Colonic mucosa (tissue), 4 donors: ENCODE data around the gene ATF7. TPM values are rescaled to one million over a fixed set of nuclear protein-coding genes. Genes with fewer than 3 reads are reported as not detected.
A peak's percentile ranks its signal among the peaks of the same experiment; 100 is the strongest.

Experiments
- DNase-seq: peaks from one replicate; pipeline ENCODE4 v3.0.0-alpha.2; 2020
- H3K27ac ChIP-seq: fragments of 200-600 bp; one replicate; pipeline ENCODE4 v1.8.0; 2021
- H3K27me3 ChIP-seq: fragments of 200-600 bp; one replicate; pipeline ENCODE4 v1.8.0; 2021
- H3K36me3 ChIP-seq: fragments of 200-600 bp; one replicate; pipeline ENCODE4 v1.8.0; 2021
- H3K4me1 ChIP-seq: fragments of 200-600 bp; one replicate; pipeline ENCODE4 v1.8.0; 2021; ENCODE audit warnings: mild to moderate bottlenecking
- H3K4me3 ChIP-seq: fragments of 200-600 bp; one replicate; pipeline ENCODE4 v1.8.0; 2021
- H3K9ac ChIP-seq, 2 donors: one replicate each; pipeline ENCODE4 v1.7.0; 2013; ENCODE audit warnings: control low read depth in 2 of 2, low read depth in 2 of 2, low read length in 2 of 2
- H3K9me3 ChIP-seq: fragments of 200-600 bp; one replicate; pipeline ENCODE4 v1.8.0; 2021
- CTCF ChIP-seq: fragments of 200-600 bp; IDR thresholded peaks from one replicate; pipeline ENCODE4 v1.8.0; 2022; ENCODE audit warnings: antibody characterized with exemption, mild to moderate bottlenecking
- intact Hi-C: fragments of 100-400 bp; cut with DNase I; formaldehyde crosslinking; loops from one replicate; pipeline ENCODE4 v1.14.1; 2022
- total RNA-seq, 2 donors: library from RNA; stranded (reverse); fragmentation: NEBNext Ultra II Directional in 1 of 2; extraction: Animal tissue kit (Norgen Biotek cat#: 25700) in 1 of 2; gene quantifications; one replicate each; pipeline ENCODE4 v1.2.1, GENCODE V29; 2021
- donor health status: healthy.
- donor health status: DM: no; HTN: no; CAD: no.
- donor health status: DM: no; HTN: no; CAD: no.

ATF7 gene
- total RNA-seq, 2 donors from 2014 or later: 31.1 to 38.5 TPM

GRCh38 chr12:53497461-53497860 lies 128.7 kb downstream of the ATF7 start:
- no peak for DNase-seq
- H3K9me3 ChIP-seq: no peaks in the 10 kb centered on the region
- no peak overlapping the region for H3K4me3 ChIP-seq
- peaks cover 17% of the 10 kb centered on the region for H3K4me1 ChIP-seq
- no peak for TF ChIP-seq CTCF
- no peak overlapping the region for H3K9ac ChIP-seq
- intact Hi-C loops: no loop called here
- no peak overlapping the region for H3K27ac ChIP-seq
- H3K36me3 ChIP-seq: no peaks in the 10 kb centered on the region
- no peaks in the 10 kb centered on the region for H3K27me3 ChIP-seq

GRCh38 chr12:53496752-53497032 lies 129.5 kb downstream of the ATF7 start:
- H3K27me3 ChIP-seq: no peaks in the 10 kb centered on the region
- H3K36me3 ChIP-seq: no peaks in the 10 kb centered on the region
- no peak overlapping the region for H3K4me3 ChIP-seq
- intact Hi-C loops: no loop called here
- DNase-seq: no peak
- peaks cover 10% of the 10 kb centered on the region for H3K4me1 ChIP-seq
- no peaks in the 10 kb centered on the region for H3K9me3 ChIP-seq
- H3K9ac ChIP-seq: no peak overlapping the region
- TF ChIP-seq CTCF: no peak
- no peak overlapping the region for H3K27ac ChIP-seq

GRCh38 chr12:53495903-53496751 lies 130.1 kb downstream of the ATF7 start:
- Histone ChIP-seq H3K9ac (peak overlapping the region in 1 of 2 donors; percentile 58), H3K27ac (peak overlapping the region; percentile 27), H3K4me3 (no peak overlapping the region), H3K4me1 (peaks cover 8% of the 10 kb centered on the region), H3K36me3 (no peaks in the 10 kb centered on the region), H3K27me3 (no peaks in the 10 kb centered on the region), H3K9me3 (no peaks in the 10 kb centered on the region)
- intact Hi-C loops: no loop called here
- peak; percentile 75 for DNase-seq
- TF ChIP-seq CTCF: no peak

GRCh38 chr12:53493610-53494391 lies 132.4 kb downstream of the ATF7 start:
- DNase-seq: no peak
- peak overlapping the region; percentile 58 for H3K4me3 ChIP-seq
- peak overlapping the region; percentile 82 to 83 for H3K9ac ChIP-seq
- H3K36me3 ChIP-seq: no peaks in the 10 kb centered on the region
- H3K27ac ChIP-seq: peak overlapping the region; percentile 79
- intact Hi-C loops: no loop called here
- no peaks in the 10 kb centered on the region for H3K27me3 ChIP-seq
- no peaks in the 10 kb centered on the region for H3K9me3 ChIP-seq
- H3K4me1 ChIP-seq: peaks cover 8% of the 10 kb centered on the region
- no peak for TF ChIP-seq CTCF

DNA sequence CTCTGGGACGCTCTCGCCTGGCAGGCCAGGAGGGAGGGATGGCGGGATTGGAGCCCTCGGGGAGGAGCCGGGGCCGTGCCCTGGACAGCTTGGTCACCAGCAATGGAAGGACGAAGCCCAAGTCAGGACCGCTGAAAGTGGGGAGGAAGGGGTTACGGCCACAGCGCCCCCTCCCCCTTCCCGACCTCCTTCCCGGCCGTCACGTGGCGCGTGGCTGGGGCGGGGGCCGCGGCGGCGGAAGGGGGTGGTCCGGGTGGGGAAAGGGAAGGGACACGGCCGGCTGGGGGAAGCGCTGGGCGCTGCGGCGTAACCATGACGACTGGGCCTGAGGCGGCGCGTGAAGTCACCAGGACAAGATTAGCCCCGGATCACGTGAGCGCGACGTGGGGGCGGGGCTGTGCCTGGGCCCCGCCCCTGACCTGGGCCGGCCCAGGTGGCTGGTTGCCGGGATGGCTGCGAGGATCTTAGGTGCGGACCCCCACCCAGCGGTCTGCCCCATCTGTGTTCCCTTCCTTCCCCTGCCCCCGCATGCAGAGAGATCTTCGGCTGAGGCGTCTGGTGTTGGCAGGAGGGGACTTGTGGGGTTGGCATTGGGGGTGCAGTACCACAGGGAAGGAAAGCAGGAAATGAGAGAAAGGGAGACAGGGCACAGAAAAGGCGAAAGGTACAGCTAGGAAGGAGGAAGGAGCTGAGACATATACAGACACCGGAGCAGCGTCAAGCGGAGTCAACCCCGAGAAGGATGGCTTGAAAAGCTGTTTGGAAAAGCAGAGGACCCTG lies 133.2 kb downstream of the ATF7 start:
- Histone ChIP-seq H3K4me1 (peaks cover 8% of the 10 kb centered on the region), H3K4me3 (peak overlapping the region; percentile 58), H3K27ac (peak overlapping the region; percentile 79), H3K9ac (peak overlapping the region; percentile 82 to 83), H3K9me3 (no peaks in the 10 kb centered on the region), H3K27me3 (no peaks in the 10 kb centered on the region), H3K36me3 (no peaks in the 10 kb centered on the region)
- peak; percentile 94 for DNase-seq
- TF ChIP-seq CTCF: no peak
- intact Hi-C loops: no loop called here
